ENCODE measurements around the gene ZDHHC4. TPM values are rescaled to one million over a fixed set of nuclear protein-coding genes. Genes with fewer than 3 reads are reported as not detected.

The ZDHHC4 gene
- total RNA-seq, 2 experiments from 2014 or later = 27.8 to 32.0 TPM

GRCh38 chr7:6542368-6542767, 34.9 kb upstream of the ZDHHC4 start:
- Mint-ChIP-seq H3K36me3 (ENCODE audit: low read depth) (no peaks in the 10 kb centered on the region), H3K27me3 (peaks cover 13% of the 10 kb centered on the region), H3K4me1 (ENCODE audit: low read depth) (peaks cover 11% of the 10 kb centered on the region), H3K9me3 (no peaks in the 10 kb centered on the region), H3K27ac (no peak overlapping the region), H3K4me3 (no peak overlapping the region)
- CTCF ChIA-PET = no interaction called here
- TF ChIP-seq CTCF (IDR thresholded peaks at IDR 0.05) = no peak
- POLR2A ChIA-PET = no interaction called here
- no peak for ATAC-seq
- DNase-seq = no peak
- intact Hi-C loops (cut with micrococcal nuclease) = no loop called here

- intact Hi-C loops (cut with micrococcal nuclease) = no loop called here
- H3K36me3 Mint-ChIP-seq (ENCODE audit: low read depth) = no peaks in the 10 kb centered on the region
- H3K4me3 Mint-ChIP-seq = no peak overlapping the region
- TF ChIP-seq CTCF (IDR thresholded peaks at IDR 0.05) = no peak
- no peaks in the 10 kb centered on the region for H3K9me3 Mint-ChIP-seq
- DNase-seq (no peak), ATAC-seq (peak; percentile 25)
- no peaks in the 10 kb centered on the region for H3K27me3 Mint-ChIP-seq
- CTCF ChIA-PET = interaction anchor here (1.0 to 2.8 kb wide), 4 partner anchors 9 to 29 kb away, joined by 3 to 9 read pairs (median 3); no protein-coding TSS in a partner anchor
- POLR2A ChIA-PET = no interaction called here
- H3K27ac Mint-ChIP-seq = no peak overlapping the region
- H3K4me1 Mint-ChIP-seq (ENCODE audit: low read depth) = peaks cover 11% of the 10 kb centered on the region
Observed at GRCh38 chr7:6545398-6546126, 31.7 kb upstream of the ZDHHC4 start.

- Mint-ChIP-seq H3K4me3 (no peak overlapping the region), H3K4me1 (ENCODE audit: low read depth) (peaks cover 11% of the 10 kb centered on the region), H3K9me3 (no peaks in the 10 kb centered on the region), H3K36me3 (ENCODE audit: low read depth) (no peaks in the 10 kb centered on the region), H3K27ac (no peak overlapping the region), H3K27me3 (no peaks in the 10 kb centered on the region)
- no peak for DNase-seq
- no peak for TF ChIP-seq CTCF (IDR thresholded peaks at IDR 0.05)
- intact Hi-C loops (cut with micrococcal nuclease) = no loop called here
- ATAC-seq = no peak
- CTCF ChIA-PET = interaction anchor here (1.1 to 1.4 kb wide), 3 partner anchors 12 to 31 kb away, joined by 3 to 4 read pairs (median 3); no protein-coding TSS in a partner anchor
- POLR2A ChIA-PET = interaction anchor here (0.6 kb wide), 2 partner anchors 12 to 30 kb away, joined by 3 read pairs; no protein-coding TSS in a partner anchor
Observed at GRCh38 chr7:6546498-6547251, 30.6 kb upstream of the ZDHHC4 start.

- intact Hi-C loops (cut with micrococcal nuclease) = no loop called here
- POLR2A ChIA-PET = interaction anchor here (0.6 kb wide), 1 partner anchor 12 kb away, joined by 3 read pairs; no protein-coding TSS in a partner anchor
- H3K4me3 Mint-ChIP-seq = no peak overlapping the region
Observed at GRCh38 chr7:6547400-6547799, 29.9 kb upstream of the ZDHHC4 start.

More at GRCh38 chr7:6547400-6547799, 29.9 kb upstream of the ZDHHC4 start:
- no peak for ATAC-seq
- H3K27ac Mint-ChIP-seq = no peak overlapping the region
- no peak for DNase-seq
- peaks cover 11% of the 10 kb centered on the region for H3K4me1 Mint-ChIP-seq (ENCODE audit: low read depth)
- CTCF ChIA-PET = interaction anchor here (1.3 to 1.8 kb wide), 3 partner anchors 11 to 14 kb away, joined by 3 to 7 read pairs (median 4); no protein-coding TSS in a partner anchor
- TF ChIP-seq CTCF (IDR thresholded peaks at IDR 0.05) = no peak
- H3K27me3 Mint-ChIP-seq = no peaks in the 10 kb centered on the region
- no peaks in the 10 kb centered on the region for H3K36me3 Mint-ChIP-seq (ENCODE audit: low read depth)
- H3K9me3 Mint-ChIP-seq = no peaks in the 10 kb centered on the region
